GM18520 (cell line): Measurements from ENCODE around the gene CPE.

Source experiments
- ATAC-seq: cut with Tn5 transposase; IDR thresholded peaks from one replicate; pipeline ENCODE4 v1.9.1; 2021; ENCODE audit not compliant: unreplicated experiment

CPE gene

GRCh38 chr4:165542476-165542875 lies 163.7 kb downstream of the CPE start:
- ATAC-seq = no peak
